HL-60 (cell line): ENCODE data around the gene HNRNPAB.

Source experiments
- DNase-seq, 2 experiments: peaks; one replicate each; pipeline ENCODE4 v3.0.0-alpha.2; 2010 to 2020; ENCODE audit warnings: low read depth in 1 of 2, low spot score in 1 of 2
- H3K27ac ChIP-seq: fragments of 250-450 bp; sonication (Bioruptor Pico); replicated peaks from 2 replicates; pipeline ENCODE4 v1.5.1; 2020; ENCODE audit warnings: mild to moderate bottlenecking, moderate library complexity
- H3K27me3 ChIP-seq: fragments of 250-450 bp; sonication (Bioruptor Pico); 2 replicates; pipeline ENCODE4 v1.5.1; 2021; ENCODE audit warnings: mild to moderate bottlenecking, moderate library complexity; ENCODE audit not compliant: insufficient read depth, poor library complexity, severe bottlenecking
- H3K4me3 ChIP-seq: replicated peaks from 2 replicates; pipeline ENCODE4 v1.5.1; 2011; ENCODE audit warnings: mild to moderate bottlenecking, control low read depth, low read length; ENCODE audit not compliant: insufficient read depth
- GABPA ChIP-seq: IDR thresholded peaks from 2 replicates; pipeline ENCODE4 v1.6.1; 2012; ENCODE audit warnings: low read depth
- POLR2AphosphoS5 ChIP-seq: IDR thresholded peaks from 2 replicates; pipeline ENCODE4 v1.6.1; 2012; ENCODE audit warnings: low read depth
- SPI1 ChIP-seq: IDR thresholded peaks from 2 replicates; pipeline ENCODE4 v1.6.1; 2012; ENCODE audit warnings: low read depth, mild to moderate bottlenecking, borderline replicate concordance
- TF ChIP-seq, protein P1 (sequence below): IDR thresholded peaks from 2 replicates; pipeline ENCODE4 v1.6.1; 2012; ENCODE audit warnings: low read depth; ENCODE audit not compliant: insufficient replicate concordance
- TF ChIP-seq, protein P2 (sequence below): IDR thresholded peaks from one replicate; pipeline ENCODE4 v1.5.1; 2011; ENCODE audit warnings: low read length, control low read depth, inconsistent platforms; ENCODE audit not compliant: insufficient read depth

HNRNPAB gene

DNA sequence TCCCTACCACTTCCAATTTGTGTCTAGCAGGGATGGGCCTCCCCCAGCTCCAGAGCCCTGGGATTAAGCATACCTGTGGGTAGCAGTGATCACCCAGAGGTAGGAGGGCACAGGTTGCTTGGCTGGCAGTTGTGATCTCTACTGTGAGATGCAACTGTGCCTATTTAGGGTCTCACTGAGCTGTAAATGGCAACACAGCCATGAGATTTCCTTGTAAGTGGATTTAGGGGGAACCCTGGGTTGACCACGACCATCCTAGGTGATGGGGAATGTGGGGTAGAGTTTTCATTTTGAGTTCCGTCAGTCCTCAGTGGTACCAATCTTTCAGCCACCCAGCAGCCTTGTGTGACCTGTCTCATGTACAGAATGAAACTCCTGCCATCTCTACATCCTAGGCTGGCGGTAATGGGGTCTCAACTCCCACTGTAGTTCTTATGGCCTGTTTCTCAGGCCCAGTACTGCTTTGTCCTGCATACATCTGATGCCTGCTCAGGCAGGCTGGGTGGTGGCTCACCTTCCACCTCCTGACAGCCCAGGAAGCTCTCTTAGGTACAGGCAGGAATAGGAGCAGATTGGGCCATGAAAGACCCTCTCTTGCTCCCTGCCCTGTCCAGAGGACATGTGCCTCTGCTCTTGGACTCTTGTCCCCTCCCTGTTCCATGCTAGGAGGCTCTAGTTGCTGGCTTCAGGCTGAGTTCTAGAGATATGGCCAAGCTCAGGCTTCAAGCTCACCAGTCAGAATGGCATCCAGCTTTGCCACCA lies 8.1 kb downstream of the HNRNPAB start:
- no peak overlapping the region for H3K27ac ChIP-seq
- no peak overlapping the region for H3K4me3 ChIP-seq
- DNase-seq: no peak
- no peaks in the 10 kb centered on the region for H3K27me3 ChIP-seq
- TF ChIP-seq, protein P1, sequence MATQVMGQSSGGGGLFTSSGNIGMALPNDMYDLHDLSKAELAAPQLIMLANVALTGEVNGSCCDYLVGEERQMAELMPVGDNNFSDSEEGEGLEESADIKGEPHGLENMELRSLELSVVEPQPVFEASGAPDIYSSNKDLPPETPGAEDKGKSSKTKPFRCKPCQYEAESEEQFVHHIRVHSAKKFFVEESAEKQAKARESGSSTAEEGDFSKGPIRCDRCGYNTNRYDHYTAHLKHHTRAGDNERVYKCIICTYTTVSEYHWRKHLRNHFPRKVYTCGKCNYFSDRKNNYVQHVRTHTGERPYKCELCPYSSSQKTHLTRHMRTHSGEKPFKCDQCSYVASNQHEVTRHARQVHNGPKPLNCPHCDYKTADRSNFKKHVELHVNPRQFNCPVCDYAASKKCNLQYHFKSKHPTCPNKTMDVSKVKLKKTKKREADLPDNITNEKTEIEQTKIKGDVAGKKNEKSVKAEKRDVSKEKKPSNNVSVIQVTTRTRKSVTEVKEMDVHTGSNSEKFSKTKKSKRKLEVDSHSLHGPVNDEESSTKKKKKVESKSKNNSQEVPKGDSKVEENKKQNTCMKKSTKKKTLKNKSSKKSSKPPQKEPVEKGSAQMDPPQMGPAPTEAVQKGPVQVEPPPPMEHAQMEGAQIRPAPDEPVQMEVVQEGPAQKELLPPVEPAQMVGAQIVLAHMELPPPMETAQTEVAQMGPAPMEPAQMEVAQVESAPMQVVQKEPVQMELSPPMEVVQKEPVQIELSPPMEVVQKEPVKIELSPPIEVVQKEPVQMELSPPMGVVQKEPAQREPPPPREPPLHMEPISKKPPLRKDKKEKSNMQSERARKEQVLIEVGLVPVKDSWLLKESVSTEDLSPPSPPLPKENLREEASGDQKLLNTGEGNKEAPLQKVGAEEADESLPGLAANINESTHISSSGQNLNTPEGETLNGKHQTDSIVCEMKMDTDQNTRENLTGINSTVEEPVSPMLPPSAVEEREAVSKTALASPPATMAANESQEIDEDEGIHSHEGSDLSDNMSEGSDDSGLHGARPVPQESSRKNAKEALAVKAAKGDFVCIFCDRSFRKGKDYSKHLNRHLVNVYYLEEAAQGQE: no peak
- TF ChIP-seq, protein P2, sequence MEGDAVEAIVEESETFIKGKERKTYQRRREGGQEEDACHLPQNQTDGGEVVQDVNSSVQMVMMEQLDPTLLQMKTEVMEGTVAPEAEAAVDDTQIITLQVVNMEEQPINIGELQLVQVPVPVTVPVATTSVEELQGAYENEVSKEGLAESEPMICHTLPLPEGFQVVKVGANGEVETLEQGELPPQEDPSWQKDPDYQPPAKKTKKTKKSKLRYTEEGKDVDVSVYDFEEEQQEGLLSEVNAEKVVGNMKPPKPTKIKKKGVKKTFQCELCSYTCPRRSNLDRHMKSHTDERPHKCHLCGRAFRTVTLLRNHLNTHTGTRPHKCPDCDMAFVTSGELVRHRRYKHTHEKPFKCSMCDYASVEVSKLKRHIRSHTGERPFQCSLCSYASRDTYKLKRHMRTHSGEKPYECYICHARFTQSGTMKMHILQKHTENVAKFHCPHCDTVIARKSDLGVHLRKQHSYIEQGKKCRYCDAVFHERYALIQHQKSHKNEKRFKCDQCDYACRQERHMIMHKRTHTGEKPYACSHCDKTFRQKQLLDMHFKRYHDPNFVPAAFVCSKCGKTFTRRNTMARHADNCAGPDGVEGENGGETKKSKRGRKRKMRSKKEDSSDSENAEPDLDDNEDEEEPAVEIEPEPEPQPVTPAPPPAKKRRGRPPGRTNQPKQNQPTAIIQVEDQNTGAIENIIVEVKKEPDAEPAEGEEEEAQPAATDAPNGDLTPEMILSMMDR: no peak
- TF ChIP-seq SPI1 (no peak), GABPA (no peak), POLR2AphosphoS5 (peak; percentile 77)

DNA sequence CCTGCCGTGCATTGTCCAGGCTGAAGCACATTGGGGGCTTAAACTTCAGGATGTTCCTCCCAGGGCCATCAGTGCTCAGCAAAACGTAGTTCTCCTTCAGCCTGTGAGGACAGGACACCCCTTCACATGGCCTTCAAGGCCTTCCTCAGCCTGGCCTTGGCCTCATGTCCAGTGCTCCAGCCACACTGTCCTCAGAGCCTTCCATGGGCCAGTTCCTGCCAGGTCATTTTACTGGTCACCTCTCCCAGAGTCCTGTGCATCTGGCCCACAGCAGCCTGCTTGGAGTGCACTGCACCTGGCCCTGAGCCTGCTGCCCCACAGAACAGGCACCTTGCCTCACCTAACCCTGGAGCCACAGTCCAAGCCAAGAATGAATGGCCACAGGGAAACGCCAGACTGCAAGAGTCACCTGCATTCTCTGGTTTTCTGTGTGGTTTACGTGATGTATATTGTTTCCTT lies 8.7 kb downstream of the HNRNPAB start:
- H3K27ac ChIP-seq: peak overlapping the region; percentile 14; the same call in 1 of the 2 replicates
- no peak for TF ChIP-seq SPI1
- no peak for TF ChIP-seq GABPA
- TF ChIP-seq, protein P1: no peak
- TF ChIP-seq POLR2AphosphoS5: peak; percentile 69; the same call in 1 of the 2 replicates
- TF ChIP-seq, protein P2: no peak
- H3K4me3 ChIP-seq: no peak overlapping the region
- no peaks in the 10 kb centered on the region for H3K27me3 ChIP-seq
- no peak for DNase-seq

DNA sequence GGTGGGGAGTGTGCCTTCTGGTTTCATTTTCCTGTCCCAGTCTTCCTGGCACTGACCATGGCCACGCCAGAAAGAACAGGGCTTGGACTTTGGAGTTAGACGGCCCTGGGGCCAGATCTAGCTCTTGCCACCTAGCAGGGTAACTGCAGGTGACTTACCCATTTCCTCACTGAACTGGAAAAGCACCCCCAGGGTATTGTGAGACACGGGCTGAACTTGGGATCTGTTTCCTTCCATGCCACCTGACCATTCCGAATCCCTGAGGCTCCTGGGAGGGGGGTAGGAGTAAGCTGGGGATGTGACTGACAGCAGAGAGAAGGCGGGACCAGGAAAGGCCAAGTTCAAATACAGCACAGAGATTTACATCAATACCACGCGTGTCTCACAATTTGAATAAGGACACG lies 9.4 kb downstream of the HNRNPAB start:
- no peak for TF ChIP-seq SPI1
- no peak for TF ChIP-seq POLR2AphosphoS5
- TF ChIP-seq GABPA: no peak
- TF ChIP-seq, protein P2: no peak
- TF ChIP-seq, protein P1: no peak
- no peak for DNase-seq
- H3K27me3 ChIP-seq: no peaks in the 10 kb centered on the region
- peak overlapping the region; percentile 76 for H3K27ac ChIP-seq
- H3K4me3 ChIP-seq: no peak overlapping the region
